Raji (cell line): ENCODE results near the gene BRK1.
A peak's percentile ranks its signal among the peaks of the same experiment; 100 is the strongest.

Experiments used
- POLR2A ChIP-seq: IDR thresholded peaks from 2 replicates; pipeline ENCODE4 v1.6.1; 2011; ENCODE audit warnings: low read depth, low read length, control low read depth; ENCODE audit not compliant: insufficient read depth

The BRK1 gene

DNA sequence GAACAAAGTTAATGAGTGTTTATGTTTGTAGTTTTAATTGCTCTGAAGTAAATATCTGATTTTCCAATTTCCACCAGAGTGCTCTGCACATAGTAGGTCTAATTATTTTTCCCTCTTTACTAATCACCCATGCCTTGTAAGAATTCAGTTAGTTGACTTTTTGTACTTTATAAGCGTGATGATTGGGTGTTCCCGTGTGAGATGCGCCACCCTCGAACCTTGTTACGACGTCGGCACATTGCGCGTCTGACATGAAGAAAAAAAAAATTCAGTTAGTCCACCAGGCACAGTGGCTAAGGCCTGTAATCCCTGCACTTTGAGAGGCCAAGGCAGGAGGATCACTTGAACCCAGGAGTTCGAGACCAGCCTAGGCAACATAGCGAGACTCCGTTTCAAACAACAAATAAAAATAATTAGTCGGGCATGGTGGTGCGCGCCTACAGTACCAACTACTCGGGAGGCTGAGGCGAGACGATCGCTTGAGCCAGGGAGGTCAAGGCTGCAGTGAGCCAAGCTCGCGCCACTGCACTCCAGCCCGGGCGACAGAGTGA, 25.6 kb downstream of the BRK1 start:
- TF ChIP-seq POLR2A: no peak

DNA sequence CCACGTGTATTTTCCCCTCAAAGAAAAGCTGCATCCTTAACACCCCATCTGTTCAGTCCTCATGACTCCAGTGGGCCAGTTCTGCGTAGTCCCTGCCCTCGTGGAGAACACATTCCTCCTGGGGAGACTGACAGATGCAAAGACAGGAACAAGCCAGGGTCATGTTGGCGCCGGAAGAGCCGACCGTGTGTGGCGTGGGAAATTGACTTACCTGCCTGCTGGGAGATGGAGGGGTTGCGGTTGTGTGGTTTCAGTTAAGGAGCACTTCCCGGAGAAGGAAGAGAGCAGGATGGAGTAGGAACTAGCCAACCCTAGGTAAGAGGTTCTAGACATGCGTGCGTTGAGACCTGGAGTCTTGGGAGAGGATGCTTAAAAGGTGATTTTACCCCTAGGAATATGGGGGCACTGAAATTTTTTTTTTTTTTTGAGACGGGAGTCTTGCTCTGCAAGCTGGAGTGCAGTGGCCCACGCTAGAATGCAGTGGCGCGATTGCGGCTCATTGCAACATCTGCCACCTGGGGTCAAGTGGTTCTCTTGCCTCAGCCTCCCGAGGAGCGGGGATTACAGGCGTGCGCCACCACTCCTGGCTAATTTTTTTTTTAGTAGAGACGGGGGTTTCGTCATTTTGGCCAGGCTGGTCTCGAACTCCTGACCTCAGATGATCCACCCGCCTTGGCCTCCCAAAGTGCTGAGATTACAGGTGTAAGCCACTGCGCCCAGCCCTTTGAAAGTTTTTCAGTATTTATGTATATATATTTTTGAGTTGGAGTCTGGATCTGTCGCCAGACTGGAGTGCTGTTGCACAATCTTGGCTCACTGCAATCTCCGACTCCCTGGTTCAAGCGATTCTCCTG, 27.5 kb downstream of the BRK1 start:
- TF ChIP-seq POLR2A: 0 out of 2 replicates have a peak, but pooled peaks have one; percentile 15

DNA sequence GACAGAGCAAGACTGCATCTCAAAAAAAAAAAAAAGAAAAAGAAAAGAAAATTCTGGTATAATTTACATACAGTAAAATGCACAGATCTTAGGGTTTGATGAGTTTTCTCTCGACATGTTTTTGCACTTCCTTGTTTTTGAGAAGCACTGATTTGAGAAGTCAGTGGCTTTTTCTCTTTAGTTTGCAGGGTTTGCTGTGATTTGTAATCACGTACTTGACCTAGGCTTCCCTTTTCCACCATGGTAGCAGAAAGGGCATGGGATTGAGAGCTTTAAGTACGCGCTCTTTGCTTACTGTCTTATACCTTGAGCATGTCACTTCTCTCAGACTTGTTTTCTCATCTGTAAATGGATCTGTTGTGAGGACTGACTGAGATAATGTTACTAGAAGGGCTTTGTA, 30.2 kb downstream of the BRK1 start:
- no peak for TF ChIP-seq POLR2A

DNA sequence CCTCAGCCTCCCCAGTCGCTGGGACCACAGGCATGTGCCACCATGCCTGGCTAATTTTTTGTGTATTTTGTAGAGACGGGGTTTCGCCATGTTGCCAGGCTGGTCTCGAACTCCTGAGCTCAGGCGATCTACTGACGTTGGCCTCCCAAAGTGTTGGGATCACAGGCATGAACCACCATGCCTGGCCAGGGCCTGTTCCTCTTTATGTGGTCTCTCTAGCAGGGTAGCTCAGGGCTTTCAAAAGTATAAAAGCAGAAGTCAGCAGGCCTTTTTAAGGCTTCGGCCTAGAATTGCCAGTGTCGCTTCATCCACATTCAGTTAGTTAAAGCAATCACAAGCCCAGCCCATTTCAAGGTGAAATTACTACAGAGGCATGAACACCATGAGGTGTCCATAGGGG, 33.8 kb downstream of the BRK1 start:
- TF ChIP-seq POLR2A: no peak

DNA sequence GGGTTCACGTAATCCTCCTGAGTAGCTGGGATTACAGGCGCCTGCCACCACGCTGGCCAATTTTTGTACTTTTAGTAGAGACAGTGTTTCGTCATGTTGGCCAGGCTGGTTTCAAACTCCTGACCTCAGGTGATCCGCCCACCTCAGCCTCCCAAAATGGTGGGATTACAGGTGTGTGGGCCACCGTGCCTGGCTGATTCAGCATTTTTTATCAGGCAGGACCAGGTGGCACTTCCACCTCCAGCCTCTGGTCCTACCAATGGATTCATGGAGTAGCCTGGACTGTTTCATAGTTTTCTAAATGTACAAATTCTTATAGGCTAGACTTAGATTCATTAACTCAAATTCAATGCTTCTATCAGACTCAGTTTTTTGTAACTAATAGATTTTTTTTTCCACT, 35.5 kb downstream of the BRK1 start:
- TF ChIP-seq POLR2A: no peak

DNA sequence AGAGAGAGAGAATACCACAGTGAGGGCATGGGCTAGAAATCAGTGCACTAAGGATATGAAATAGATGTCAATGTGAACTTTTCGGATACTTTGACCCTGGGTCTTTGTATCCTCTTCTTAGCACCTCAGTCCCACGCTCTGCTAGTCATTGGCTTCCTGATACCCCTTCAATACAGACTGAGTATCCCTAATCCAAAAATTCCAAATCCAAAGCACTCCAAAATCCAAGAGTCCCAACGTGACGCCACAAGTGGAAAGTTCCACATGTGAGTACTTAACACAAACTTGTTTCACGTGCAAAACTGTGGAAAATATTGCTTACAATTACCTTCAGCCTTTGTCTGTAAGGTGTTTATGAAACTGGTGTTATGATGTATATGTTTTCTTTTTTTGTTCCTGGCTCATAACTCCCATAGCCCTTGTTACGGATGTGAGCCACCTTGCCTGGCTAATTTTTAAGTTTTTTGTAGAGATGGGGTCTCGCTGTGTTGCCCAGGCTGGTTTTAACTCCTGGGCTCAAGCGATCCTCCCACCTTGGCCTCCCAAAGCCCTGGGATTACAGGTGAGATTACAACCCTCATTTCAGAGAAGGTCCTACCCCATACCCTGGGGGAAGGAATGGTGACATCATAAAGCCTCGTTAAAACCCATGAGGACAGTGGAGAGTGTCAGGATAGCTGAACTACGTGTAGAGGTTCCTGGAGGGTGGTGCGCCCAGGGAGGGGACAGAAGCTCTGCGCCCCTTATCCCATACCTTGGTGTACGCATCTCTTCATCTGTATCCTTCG, 39.1 kb downstream of the BRK1 start:
- no peak for TF ChIP-seq POLR2A

DNA sequence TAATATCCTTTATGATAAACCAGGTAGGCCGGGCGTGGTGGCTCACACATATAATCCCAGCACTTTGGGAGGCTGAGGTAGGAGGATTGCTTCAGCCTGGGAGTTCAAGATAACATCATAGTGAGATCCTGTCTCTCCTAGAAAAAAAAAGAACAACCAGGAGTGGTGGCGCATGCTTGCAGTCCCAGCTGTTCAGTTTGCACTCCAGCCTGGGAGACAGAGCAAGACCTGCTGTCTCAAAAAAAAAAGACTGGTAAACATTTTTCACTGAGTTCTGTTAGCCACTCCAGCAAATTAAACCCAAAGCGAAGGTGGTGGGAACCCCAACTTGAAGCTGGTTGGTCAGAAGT, 39.6 kb downstream of the BRK1 start:
- no peak for TF ChIP-seq POLR2A

DNA sequence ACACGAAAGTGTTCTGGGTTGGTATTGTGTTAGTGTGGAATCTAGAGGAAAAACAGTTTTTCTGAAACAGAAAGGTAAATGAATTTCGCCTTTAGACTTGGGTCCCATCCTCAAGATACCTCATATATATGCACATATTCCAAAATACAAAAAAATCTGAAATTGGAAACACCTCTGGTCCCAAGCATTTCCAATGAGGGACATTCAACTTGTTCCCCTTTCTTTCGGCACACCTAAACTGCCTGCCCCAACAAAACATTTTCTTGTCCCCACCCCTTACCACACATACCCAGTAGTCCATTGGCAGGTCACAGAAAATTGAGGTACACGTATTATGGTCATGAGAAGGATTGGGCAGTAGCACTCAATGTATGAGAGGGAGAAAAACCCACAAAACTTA, 40.2 kb downstream of the BRK1 start:
- no peak for TF ChIP-seq POLR2A

DNA sequence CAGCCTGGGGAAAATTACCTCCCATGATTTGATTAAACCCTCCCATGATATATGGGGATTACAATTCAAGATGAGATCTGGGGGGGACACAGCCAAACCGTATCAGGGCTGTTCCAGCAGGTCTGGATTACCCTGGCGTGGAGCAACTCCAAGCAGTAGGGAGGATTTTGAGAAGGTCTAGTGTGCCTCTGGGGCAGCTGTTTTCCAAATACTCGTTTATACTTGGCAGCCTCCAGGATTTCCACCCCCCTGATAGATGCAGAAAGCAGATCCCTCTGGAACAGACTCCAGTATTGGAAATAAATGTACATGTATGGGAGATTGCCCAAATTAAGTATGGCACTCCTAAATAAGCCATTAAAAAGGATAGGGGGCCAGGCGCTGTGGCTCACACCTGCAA, 41.6 kb downstream of the BRK1 start:
- TF ChIP-seq POLR2A: no peak

DNA sequence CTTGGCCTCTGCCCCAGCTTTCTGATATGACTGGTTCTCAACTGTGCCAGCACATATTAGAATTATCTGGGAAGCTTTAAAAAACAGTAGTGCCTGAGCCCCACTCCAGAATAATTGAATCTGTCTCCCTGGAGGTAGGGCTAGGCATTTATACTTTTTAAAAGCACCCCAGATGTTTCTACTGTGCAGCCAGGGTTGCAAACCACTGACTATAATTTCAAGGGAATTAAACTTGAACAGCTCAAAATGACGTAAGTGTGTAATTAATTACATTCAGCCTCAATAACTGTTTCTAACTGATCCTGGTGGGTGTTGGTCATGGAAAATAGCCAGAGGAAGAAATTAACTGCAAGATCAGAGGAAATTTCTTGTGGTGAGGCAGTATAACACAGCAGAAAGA, 44.9 kb downstream of the BRK1 start:
- TF ChIP-seq POLR2A: no peak

DNA sequence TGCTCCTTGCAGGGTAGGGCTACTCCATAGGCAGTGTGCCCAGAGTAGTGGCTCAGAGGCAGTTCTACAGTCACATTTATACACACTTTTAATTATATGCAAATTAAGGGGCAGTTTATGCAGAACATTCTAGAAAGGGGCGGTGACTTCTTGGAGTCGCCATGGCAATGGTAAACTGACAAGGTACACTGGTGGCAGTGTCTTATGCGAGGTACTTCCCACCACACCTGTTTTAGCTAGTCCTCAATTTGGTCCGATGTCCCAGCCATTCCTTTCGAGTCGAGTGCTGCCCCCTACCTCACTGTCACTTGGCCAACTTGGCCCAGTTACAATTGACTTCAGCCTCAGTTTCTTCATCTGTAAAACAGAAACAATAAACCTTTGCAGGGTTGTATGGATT, 45.5 kb downstream of the BRK1 start:
- TF ChIP-seq POLR2A: no peak

DNA sequence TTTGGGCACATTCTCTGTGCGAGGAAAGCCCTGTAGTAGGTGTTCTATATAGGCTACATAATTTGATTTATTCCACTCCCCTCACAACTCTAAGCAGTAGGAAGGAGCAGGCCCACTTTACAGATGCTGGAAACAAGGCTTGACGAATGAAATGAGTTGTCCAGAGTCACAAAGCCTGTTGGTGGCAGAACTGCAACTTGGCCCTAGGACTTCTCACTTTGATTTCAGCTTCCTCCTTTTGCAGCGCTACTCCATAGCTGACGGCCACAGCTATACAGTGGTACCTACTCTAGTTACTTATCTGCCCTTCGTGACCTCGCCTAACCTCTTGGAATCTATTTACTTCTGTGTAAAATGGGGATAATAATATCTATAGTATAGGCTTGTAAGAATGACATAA, 46.7 kb downstream of the BRK1 start:
- TF ChIP-seq POLR2A: no peak

DNA sequence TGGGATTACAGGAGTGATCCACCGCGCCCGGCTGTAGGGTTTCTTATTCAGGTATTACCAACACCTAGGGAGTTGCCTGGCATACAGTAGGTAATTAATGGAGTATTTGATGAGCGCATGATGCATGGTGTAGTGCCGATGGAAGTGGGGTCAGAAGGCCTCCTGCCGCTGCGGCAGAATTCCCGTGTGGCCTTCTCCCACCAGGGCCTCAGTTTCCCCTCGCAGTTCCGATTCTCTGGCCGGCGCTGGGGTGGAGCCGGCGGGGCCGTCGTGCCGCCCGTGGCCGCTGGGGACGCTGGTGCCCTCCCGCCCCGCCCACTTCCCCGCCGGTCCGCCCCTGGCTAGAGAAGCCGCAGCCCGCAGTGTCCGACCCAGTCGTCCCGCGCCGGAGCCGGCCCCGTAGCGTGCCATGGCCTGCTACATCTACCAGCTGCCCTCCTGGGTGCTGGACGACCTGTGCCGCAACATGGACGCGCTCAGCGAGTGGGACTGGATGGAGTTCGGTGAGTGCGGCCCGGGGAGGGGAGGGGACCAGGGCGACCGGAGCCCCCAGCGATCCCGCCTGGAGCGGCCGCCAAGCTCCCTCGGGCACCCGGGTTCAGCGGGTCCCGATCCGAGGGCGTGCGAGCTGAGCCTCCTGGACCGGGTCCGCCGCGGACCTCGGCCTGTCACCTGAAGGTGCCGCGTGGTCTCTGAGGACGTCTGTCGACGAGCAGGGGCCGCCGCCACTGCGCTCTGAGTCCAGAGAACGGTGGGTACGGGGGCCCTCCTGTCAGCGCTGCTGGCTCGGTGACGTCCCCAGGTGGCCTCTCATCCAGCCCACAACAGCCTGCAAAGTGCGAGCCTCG, 49.3 kb downstream of the BRK1 start, which contains the start of gene IRAK2:
TSS of gene IRAK2 (plus strand) at position 374 of the 848 bp plus-strand sequence. CDS start at position 410, 36 bp downstream.
- TF ChIP-seq POLR2A: no peak

DNA sequence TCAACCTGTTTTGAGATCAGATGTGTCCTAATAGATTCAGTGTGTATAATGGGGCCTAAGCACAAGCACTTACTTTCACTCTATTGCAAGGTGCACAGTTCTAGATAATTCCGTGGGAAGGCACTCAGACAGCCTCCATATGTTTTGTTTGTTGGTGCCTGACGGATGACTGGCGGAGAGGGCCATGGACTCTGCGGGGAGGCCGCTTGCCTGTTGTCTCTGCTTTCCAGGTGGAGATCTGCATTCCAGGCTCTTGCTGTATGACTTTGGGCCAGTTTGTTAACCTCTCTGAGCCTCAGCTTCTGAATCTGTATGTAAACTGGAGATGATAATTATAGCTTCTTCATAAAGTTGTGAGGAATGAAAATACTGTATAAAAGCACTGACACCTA, 50.7 kb downstream of the BRK1 start:
- TF ChIP-seq POLR2A: no peak

DNA sequence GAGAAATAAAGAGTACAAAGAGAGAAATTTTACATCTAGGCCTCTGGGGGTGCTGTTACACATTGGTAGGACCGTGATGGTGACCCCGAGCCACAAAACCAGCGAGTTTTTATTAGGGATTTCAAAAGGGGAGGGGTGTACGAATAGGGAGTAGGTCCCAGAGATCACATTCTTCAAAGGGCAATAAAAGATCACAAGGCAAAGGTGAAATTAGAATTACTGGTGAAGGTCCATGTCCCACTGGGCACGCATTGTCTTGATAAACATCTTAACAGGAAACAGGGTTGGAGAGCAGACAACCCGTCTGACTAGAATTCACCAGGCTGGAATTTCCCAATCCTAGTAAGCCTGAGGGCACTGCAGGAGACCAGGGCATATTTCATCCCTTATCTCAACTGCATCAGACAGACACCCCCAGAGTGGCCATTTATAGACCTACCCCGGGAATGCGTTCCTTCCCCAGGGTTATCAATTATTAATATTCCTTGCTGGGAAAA, 53.6 kb downstream of the BRK1 start:
- no peak for TF ChIP-seq POLR2A
